Measurements from ENCODE around the gene SASH1. TPM values are rescaled to one million over a fixed set of nuclear protein-coding genes. Genes with fewer than 3 reads are reported as not detected.

Gene SASH1
- total RNA-seq, 1 donor from 2014 or later: 28.7 TPM

- Mint-ChIP-seq H3K27ac (no peak overlapping the region), H3K4me1 (no peaks in the 10 kb centered on the region)
Measured at GRCh38 chr6:148453906-148454305, 111.3 kb downstream of the SASH1 start.

GRCh38 chr6:148455225-148455624 lies 112.6 kb downstream of the SASH1 start:
- H3K4me1 Mint-ChIP-seq: no peaks in the 10 kb centered on the region
- H3K9me3 Mint-ChIP-seq: no peaks in the 10 kb centered on the region
- peaks cover 14% of the 10 kb centered on the region for H3K36me3 Mint-ChIP-seq
- TF ChIP-seq CTCF (IDR thresholded peaks at IDR 0.05; ENCODE audit: unreplicated experiment): no peak
- no peak overlapping the region for H3K27ac Mint-ChIP-seq
- DNase-seq (ENCODE audit: low spot score in 2 of 2, unreplicated experiment in 2 of 2): no peak
- no peaks in the 10 kb centered on the region for H3K27me3 Mint-ChIP-seq (ENCODE audit: low read depth)
- no peak overlapping the region for H3K4me3 Mint-ChIP-seq

More at GRCh38 chr6:148453906-148454305, 111.3 kb downstream of the SASH1 start:
- H3K27me3 Mint-ChIP-seq (ENCODE audit: low read depth): no peaks in the 10 kb centered on the region
- no peak overlapping the region for H3K4me3 Mint-ChIP-seq
- no peaks in the 10 kb centered on the region for H3K9me3 Mint-ChIP-seq
- peaks cover 16% of the 10 kb centered on the region for H3K36me3 Mint-ChIP-seq
- TF ChIP-seq CTCF (IDR thresholded peaks at IDR 0.05; ENCODE audit: unreplicated experiment): no peak
- DNase-seq (ENCODE audit: low spot score in 2 of 2, unreplicated experiment in 2 of 2): no peak

GRCh38 chr6:148455674-148456558 lies 113.3 kb downstream of the SASH1 start:
- Mint-ChIP-seq H3K9me3 (no peaks in the 10 kb centered on the region), H3K4me1 (no peaks in the 10 kb centered on the region), H3K4me3 (no peak overlapping the region), H3K27ac (no peak overlapping the region), H3K27me3 (ENCODE audit: low read depth) (no peaks in the 10 kb centered on the region), H3K36me3 (peaks cover 11% of the 10 kb centered on the region)
- no peak for TF ChIP-seq CTCF (IDR thresholded peaks at IDR 0.05; ENCODE audit: unreplicated experiment)
- no peak for DNase-seq (ENCODE audit: low spot score in 2 of 2, unreplicated experiment in 2 of 2)

GRCh38 chr6:148457137-148457842 lies 114.7 kb downstream of the SASH1 start:
- peaks cover 4% of the 10 kb centered on the region for H3K4me1 Mint-ChIP-seq
- H3K4me3 Mint-ChIP-seq: no peak overlapping the region
- no peak for DNase-seq (ENCODE audit: low spot score in 2 of 2, unreplicated experiment in 2 of 2)
- TF ChIP-seq CTCF (IDR thresholded peaks at IDR 0.05; ENCODE audit: unreplicated experiment): no peak
- no peaks in the 10 kb centered on the region for H3K9me3 Mint-ChIP-seq
- no peak overlapping the region for H3K27ac Mint-ChIP-seq
- peaks cover 11% of the 10 kb centered on the region for H3K36me3 Mint-ChIP-seq
- H3K27me3 Mint-ChIP-seq (ENCODE audit: low read depth): no peaks in the 10 kb centered on the region

- H3K27me3 Mint-ChIP-seq (ENCODE audit: low read depth): no peaks in the 10 kb centered on the region
- H3K36me3 Mint-ChIP-seq: peaks cover 11% of the 10 kb centered on the region
- DNase-seq (ENCODE audit: low spot score in 2 of 2, unreplicated experiment in 2 of 2): no peak
- H3K4me1 Mint-ChIP-seq: peaks cover 8% of the 10 kb centered on the region
- no peak overlapping the region for H3K27ac Mint-ChIP-seq
- no peaks in the 10 kb centered on the region for H3K9me3 Mint-ChIP-seq
- no peak for TF ChIP-seq CTCF (IDR thresholded peaks at IDR 0.05; ENCODE audit: unreplicated experiment)
- H3K4me3 Mint-ChIP-seq: no peak overlapping the region
Measured at GRCh38 chr6:148457843-148458159, 115.2 kb downstream of the SASH1 start.
